GM18907 (cell line): ENCODE measurements around the gene TSPY4.
"Not testable (repeated sequence)": the region's sequence is repeated elsewhere in the genome, so short reads cannot be mapped to it uniquely, and the experiment has no call there.

Experiments used
- ATAC-seq: cut with Tn5 transposase; IDR thresholded peaks from one replicate; pipeline ENCODE4 v1.9.1; 2021; ENCODE audit warnings: mild to moderate bottlenecking, moderate library complexity; ENCODE audit not compliant: unreplicated experiment

Gene TSPY4, protein sequence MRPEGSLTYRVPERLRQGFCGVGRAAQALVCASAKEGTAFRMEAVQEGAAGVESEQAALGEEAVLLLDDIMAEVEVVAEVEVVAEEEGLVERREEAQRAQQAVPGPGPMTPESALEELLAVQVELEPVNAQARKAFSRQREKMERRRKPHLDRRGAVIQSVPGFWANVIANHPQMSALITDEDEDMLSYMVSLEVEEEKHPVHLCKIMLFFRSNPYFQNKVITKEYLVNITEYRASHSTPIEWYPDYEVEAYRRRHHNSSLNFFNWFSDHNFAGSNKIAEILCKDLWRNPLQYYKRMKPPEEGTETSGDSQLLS

DNA sequence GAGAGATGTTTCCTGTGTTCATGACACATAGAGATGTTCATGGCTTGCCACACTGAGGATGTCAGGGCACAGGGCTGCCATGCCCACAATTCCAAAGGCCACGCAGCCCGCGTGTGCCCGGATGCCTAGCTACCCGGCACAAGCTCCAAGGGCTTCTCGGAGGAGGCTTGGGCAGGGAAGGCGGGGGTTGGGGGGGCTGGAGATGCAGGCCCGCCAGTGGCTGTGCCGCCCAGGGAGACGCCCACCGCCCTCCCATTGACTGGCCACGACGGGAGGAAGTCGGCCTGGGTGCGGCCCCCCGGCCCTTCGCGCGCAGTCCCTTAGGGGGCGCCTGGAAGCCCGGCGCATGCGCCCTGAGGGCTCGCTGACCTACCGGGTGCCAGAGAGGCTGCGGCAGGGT is at the start of gene TSPY4:
TSPY4 (plus strand) TSS at position 301 of the 400 bp plus-strand sequence; CDS start at position 347, 46 bp downstream.
- ATAC-seq = not testable (repeated sequence)

DNA sequence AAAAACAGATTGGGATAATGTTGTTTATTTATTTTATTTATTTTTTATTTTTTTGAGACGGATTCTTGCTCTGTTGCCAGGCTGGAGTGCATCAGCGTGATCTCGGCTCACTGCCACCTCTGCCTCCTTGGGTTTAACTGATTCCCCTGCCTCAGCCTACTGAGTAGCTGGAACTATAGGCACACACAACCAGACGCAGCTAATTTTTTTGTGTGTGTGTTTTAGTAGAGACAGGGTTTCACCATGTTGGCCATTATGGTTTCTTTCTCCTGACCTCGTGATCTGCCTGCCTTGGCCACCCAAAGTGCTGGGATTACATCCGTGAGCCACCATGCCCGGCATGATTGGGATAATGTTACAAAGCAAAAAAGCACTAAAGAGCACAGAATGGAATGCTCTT is 16.3 kb upstream of the TSPY4 start:
- ATAC-seq = no peak

DNA sequence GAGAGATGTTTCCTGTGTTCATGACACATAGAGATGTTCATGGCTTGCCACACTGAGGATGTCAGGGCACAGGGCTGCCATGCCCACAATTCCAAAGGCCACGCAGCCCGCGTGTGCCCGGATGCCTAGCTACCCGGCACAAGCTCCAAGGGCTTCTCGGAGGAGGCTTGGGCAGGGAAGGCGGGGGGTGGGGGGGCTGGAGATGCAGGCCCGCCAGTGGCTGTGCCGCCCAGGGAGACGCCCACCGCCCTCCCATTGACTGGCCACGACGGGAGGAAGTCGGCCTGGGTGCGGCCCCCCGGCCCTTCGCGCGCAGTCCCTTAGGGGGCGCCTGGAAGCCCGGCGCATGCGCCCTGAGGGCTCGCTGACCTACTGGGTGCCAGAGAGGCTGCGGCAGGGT is 20.2 kb downstream of the TSPY4 start, which contains the start of gene TSPY8:
TSPY8 (plus strand) TSS at position 301 of the 400 bp plus-strand sequence; CDS start at position 347, 46 bp downstream.
- not testable (repeated sequence) for ATAC-seq
